ENCODE results near the gene AMH. TPM values are rescaled to one million over a fixed set of nuclear protein-coding genes. Genes with fewer than 3 reads are reported as not detected.

Gene AMH
- total RNA-seq, 1 experiment from 2014 or later: 17.3 TPM

DNA sequence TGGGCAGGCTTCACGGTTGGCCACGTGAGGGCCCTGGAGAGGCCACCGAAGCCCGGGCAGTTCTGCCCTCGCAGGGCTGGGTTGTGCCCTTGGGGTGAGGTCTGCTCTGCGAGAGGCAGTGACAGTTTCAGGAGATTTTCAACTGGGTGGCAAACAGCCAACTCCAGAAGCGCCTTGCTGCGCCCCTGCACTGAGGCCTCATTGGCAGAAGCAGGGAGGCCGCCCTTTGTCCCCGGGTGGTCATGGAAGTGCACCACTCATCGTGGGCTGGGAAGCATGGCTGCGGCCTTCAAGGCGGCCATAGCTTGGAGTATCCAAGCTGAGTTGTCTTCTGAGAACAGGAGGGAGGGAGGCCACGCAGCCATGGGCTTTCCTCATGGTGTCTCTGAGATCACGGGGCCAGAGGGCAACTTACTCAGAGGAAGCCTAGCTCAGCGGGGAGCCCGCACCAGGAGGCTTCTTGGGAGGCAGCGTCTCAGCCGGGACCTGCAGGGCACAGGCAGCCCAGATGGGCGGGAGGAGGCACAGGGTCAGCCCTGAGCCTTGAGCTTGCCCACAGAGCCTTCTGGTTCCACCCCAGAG lies 27.8 kb upstream of the AMH start:
- DNase-seq (ENCODE audit: low spot score): no peak

- no peak for DNase-seq (ENCODE audit: low spot score)
These were observed 27.2 kb upstream of the AMH start for GRCh38 chr19:2221918-2222317.

GRCh38 chr19:2223391-2223790 lies 25.7 kb upstream of the AMH start:
- DNase-seq (ENCODE audit: low spot score): no peak

DNA sequence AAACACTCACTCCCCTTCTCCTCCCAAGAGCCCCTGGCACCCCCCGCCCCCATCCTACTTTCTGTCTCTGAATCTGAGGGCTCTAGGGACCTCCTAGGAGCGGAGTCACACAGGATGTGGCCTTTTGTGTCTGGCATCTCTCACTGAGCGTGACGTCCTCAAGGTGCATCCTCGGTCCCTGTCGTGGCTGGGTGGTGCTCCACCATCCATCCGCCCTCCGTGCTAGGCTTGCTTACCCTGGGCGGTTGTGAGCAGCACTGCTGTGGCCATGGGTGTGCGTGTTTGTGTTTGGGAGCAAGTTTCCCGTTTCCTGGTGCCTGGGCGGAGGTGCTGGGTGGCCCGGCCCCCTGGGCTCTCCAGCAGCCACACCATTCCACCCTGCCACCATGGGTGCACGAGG lies 25.2 kb upstream of the AMH start:
- no peak for DNase-seq (ENCODE audit: low spot score)

GRCh38 chr19:2224754-2225349 lies 24.3 kb upstream of the AMH start:
- no peak for DNase-seq (ENCODE audit: low spot score)

DNA sequence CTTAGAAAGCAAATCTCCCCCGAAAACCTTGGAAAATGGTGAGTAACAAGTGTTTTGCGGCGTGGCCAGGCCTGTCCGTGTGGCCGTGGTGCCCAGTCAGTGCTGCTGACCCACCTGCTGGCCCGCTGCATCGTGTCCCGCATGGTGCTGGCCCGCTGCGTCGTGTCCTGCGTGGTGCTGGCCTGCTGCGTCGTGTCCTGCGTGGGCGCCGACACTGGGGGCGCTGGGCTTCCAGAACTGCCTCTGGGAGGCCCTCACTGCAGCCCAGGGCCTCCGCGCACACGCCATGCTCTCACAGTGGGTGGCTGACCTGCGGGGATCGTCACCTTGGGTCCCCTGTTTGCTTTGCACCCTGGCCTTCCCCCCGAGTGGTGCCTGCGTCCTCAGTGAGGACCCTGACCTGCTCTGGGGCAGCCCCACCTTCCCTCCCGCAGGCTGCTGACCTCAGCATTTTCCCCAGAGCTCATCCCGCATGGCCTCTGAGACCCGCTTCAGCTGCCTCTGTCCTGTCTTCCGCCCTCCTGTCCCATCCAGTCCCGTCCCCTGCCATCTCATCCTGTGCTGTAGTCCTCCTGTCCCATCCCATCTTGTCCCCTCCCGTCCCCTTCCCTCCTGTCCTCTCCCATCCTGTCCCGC lies 23.6 kb upstream of the AMH start:
- no peak for DNase-seq (ENCODE audit: low spot score)

DNA sequence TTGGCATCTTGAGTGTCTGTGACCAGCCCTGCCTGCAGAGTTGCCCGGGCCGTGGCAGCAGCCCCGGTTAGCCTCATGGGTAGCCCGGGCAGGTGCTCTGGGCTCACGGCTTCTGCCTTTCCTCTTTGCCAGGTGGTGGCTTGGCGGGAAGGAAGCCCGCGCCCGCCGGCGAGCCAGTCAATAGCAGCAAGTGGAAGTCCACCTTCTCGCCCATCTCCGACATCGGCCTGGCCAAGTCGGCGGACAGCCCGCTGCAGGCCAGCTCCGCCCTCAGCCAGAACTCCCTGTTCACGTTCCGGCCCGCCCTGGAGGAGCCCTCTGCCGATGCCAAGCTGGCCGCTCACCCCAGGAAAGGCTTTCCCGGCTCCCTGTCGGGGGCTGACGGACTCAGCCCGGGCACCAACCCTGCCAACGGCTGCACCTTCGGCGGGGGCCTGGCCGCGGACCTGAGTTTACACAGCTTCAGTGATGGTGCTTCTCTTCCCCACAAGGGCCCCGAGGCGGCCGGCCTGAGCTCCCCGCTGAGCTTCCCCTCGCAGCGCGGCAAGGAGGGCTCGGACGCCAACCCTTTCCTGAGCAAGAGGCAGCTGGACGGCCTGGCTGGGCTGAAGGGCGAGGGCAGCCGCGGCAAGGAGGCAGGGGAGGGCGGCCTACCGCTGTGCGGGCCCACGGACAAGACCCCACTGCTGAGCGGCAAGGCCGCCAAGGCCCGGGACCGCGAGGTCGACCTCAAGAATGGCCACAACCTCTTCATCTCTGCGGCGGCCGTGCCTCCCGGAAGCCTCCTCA lies 22.9 kb upstream of the AMH start:
- no peak for DNase-seq (ENCODE audit: low spot score)

- DNase-seq (ENCODE audit: low spot score): no peak
These were observed 22.2 kb upstream of the AMH start for GRCh38 chr19:2226840-2227360.

DNA sequence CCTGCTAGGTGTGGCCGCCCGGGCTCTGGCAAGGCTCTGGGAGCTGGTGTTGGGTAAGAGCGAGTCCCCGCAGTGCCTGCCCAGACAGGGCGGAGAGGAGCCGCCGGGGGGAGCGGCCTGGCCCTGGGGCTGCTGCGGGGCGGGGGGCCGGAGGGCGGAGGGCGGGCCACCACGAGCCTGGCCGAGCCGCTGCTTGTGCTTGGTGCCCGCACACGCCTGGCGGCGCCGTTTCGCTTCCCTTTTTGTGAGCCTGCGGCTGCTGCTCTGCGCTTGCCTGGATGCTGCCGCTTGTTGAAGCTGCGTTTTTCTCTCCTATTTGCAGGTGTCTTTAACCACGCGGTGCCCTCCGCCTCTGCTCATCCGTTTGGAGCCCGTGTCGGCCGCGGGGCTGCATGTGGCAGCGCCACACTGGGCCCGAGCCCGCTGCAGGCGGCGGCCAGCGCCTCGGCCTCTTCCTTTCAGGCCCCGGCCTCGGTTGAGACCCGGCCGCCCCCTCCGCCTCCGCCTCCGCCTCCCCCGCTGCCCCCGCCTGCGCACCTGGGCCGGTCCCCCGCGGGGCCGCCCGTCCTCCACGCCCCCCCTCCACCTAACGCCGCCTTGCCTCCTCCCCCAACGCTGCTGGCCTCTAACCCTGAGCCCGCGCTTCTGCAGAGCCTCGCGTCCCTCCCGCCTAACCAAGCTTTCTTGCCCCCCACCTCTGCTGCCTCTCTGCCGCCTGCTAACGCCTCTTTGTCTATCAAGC lies 21.5 kb upstream of the AMH start:
- no peak for DNase-seq (ENCODE audit: low spot score)

DNA sequence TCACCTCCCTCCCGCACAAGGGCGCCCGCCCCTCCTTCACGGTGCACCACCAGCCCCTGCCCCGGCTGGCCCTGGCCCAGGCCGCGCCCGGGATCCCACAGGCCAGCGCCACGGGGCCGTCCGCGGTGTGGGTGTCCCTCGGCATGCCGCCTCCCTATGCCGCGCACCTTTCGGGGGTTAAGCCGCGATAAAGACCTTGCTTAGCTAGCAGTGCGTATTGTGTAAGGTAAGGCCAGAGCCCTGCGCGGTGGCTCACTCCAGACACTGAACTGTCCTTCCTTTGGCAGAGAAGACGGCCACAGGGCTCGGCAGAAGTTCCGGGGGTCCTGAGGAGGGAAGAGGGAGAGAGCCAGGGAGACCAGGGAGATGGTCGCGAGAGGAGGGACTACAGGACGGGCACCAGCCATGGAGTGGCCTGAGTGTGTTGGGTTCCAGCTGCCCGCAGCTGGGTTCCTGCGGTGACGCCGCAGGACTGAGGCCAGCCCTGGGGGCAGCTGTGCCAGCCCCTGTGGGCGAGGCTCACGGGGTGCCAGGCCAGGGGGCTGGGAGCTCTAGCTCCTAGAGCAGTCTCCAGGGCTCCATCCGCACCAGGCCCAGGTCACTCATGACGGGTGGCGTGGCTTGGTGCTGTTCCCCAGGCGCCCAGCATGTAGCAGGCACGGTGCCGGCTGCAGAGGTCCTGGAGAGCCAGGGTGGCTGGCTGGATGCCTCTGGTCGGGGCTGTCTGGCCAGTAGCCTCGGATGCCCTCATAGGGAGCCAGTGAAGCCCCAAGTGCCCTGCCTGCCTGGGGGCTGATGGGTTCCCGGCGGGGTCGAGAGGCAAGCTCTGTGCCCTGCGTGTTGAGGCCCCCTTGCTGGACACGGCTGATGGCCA lies 20.7 kb upstream of the AMH start:
- DNase-seq (ENCODE audit: low spot score): no peak

DNA sequence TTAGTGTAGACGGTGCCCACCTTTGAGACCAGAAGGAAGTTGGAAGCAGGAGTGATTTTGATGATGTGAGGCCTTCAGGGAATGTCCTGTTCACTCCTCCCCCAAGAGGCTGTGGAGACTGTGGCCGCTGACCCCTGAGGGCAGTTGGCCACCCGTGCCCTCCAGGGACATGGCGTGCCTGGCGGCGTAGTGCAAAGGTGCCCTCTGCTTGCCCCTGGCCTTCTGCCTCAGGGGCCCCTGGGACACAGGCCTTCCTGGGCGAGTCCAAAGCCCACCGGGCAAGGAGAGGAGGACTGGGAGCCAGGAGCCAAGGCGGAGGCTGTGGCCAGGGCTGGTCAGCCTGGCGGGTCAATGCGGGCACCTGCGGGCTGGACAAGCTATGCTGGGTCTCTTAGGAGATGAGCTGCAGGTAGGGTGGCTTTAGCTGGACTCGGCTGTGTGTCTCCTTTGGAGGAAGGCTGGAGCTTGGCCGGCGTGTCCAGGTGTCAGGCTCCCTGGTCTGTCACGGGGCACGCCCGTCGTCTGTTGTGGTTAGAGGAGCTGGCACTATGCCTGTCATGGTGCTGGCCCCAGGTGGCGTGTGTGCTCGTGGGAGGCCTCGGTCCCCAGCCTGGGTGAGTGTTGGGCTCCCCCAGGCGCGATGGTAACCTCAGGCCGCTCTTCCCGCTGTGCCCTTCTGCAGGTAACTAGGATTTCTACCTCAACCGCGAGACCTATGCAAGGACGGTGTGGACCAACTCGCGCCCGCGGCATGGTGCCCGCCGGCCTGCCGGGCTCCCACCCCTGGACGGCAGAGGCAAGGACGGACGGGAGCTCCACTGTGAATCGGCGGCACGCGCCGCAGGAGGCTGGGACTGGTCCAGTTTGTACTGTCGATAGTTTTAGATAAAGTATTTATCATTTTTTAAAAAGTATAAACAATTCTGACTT lies 19.8 kb upstream of the AMH start:
- DNase-seq (ENCODE audit: low spot score): no peak

DNA sequence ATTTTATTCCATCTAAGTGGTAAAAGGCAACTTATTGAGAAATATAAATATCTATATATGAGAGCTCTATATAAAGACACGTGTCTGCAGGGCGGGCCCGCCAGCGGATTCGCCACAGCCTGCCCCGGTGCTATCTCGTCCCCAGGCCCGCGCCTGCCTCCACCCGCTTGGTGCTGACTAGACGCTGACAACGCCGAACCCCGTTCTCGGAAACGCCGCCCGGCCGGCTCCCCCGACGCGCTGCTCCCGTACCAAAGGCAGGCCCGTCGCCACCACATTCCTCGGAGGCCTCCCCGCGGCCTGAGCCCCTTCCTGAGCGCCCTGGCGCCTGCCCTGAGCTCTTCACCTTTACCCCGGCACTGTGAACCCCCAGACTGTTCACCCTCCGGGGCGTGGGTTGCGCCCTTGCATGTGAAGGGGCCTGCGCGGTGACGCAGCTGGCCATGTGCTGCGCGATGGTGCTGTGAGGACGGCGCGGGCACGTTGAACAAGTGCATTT lies 19.0 kb upstream of the AMH start:
- no peak for DNase-seq (ENCODE audit: low spot score)

DNA sequence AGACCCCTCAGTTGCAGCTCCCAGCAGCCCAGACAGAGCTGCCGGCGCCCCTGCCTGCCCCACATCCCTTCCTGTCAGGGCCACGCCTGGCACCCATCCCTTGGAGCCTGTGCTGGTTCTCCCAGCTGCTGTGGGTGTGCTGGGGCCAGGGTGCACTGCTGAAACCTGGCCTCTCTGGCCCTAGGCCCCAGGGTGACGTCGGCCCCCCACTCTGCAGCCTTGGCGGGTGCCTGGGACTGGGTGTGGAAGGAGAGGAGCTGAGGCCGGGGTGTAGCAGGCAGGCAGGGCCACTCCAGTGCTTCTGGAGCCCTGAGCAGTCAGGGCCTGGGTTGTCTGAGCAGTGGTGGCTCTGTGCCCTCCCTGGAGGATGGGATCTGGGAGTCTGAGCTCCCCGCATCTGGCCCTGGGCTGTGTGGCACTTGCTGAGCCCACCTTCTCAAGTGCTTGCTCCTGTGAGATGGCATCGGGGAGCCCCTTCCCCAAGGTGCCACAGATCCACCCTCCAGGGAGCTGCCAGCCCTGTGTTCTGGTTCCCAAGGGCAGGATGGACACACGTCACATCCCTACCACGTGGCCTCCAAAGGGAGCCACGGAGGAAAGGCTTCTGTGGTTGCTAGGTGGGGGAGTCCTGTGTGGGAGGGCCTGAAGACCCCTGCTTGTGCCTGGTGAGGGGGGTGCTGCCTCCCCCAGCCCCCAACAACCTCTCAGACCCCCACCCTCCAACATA lies 18.2 kb upstream of the AMH start:
- no peak for DNase-seq (ENCODE audit: low spot score)

- no peak for DNase-seq (ENCODE audit: low spot score)
These were observed 17.4 kb upstream of the AMH start for GRCh38 chr19:2231621-2232221.

GRCh38 chr19:2232286-2233151 lies 16.6 kb upstream of the AMH start:
- no peak for DNase-seq (ENCODE audit: low spot score)

DNA sequence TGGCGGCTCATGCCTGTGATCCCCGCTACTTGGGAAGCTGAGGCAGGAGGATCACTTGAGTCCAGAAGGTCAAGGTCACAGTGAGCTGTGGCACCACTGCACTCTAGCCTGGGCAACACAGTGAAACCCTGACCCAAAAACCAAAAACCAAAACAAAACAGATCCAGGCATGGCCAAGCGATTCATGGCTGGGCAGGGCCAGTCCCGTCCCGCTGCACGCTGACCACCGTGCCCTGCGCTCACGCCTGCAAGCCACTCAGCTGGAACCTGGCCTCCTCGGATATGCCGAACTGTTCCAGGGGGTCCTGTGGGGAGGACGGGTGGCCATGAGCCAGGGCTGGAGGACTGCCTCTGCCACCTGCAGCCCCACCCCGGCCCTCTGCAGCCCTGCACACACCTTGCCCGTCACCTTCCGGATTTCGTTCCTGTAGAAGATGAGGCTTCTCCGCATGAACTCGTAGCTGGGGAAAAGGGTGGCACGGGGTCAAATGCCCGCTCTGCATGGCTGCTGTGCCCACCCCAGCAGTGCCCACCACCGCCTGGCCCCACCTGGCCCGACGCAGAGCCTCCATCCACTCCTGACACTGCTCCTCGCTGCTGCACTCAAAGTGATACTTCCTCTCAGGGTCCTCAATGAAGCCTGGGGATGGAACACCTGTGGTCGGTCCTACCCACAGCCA lies 15.4 kb upstream of the AMH start:
- DNase-seq (ENCODE audit: low spot score): no peak

GRCh38 chr19:2234996-2235380 lies 14.1 kb upstream of the AMH start:
- DNase-seq (ENCODE audit: low spot score): no peak
